CD8-positive, alpha-beta memory T cell (primary cell): ENCODE results near the gene GMDS. TPM values are rescaled to one million over a fixed set of nuclear protein-coding genes. Genes with fewer than 3 reads are reported as not detected.

Source experiments
- CTCF ChIA-PET: fragments of 350-600 bp; sonication (Branson Sonifier 250); formaldehyde crosslinking; loops from one replicate; lab custom pipeline; 2021; ENCODE audit warnings: antibody characterized with exemption; lab: Charles Lee
- POLR2A ChIA-PET: fragments of 350-600 bp; sonication (Branson Sonifier 250); formaldehyde crosslinking; loops from one replicate; lab custom pipeline; 2021; ENCODE audit warnings: antibody characterized with exemption; lab: Charles Lee
- DNase-seq, 5 donors: peaks; one replicate each; pipeline versions ENCODE4 v3.0.0 to v3.0.0-alpha.2; 2020 to 2022; ENCODE audit warnings: mixed read lengths in 1 of 5
- H3K27ac ChIP-seq: one replicate; pipeline ENCODE4 v1.7.0; 2013; ENCODE audit warnings: low read depth, mild to moderate bottlenecking, low read length, moderate library complexity
- H3K27me3 ChIP-seq: 2 replicates; pipeline ENCODE4 v1.7.0; 2013; ENCODE audit warnings: low read length, mild to moderate bottlenecking; ENCODE audit not compliant: insufficient read depth, poor library complexity, severe bottlenecking
- H3K36me3 ChIP-seq: 2 replicates; pipeline ENCODE4 v1.7.0; 2013; ENCODE audit warnings: mild to moderate bottlenecking, low read length, moderate library complexity; ENCODE audit not compliant: insufficient read depth
- H3K4me1 ChIP-seq: 2 replicates; pipeline ENCODE4 v1.7.0; 2013; ENCODE audit warnings: mild to moderate bottlenecking, low read length, moderate library complexity; ENCODE audit not compliant: insufficient read depth
- H3K4me3 ChIP-seq: 2 replicates; pipeline ENCODE4 v1.7.0; 2013; ENCODE audit warnings: mild to moderate bottlenecking, low read length
- H3K9me3 ChIP-seq: 2 replicates; pipeline ENCODE4 v1.7.0; 2013; ENCODE audit warnings: mild to moderate bottlenecking, low read length
- H3K27ac Mint-ChIP-seq, 8 donors: one replicate each; pipeline ENCODE4 v1.8.0; 2020 to 2021; ENCODE audit warnings: mixed read lengths in 8 of 8, mild to moderate bottlenecking in 6 of 8, inconsistent platforms in 3 of 8, moderate library complexity in 3 of 8
- H3K27me3 Mint-ChIP-seq, 2 donors: one replicate each; pipeline ENCODE4 v1.8.0; 2020 to 2021; ENCODE audit warnings: mixed read lengths in 2 of 2, mild to moderate bottlenecking in 1 of 2, moderate library complexity in 1 of 2
- H3K36me3 Mint-ChIP-seq, 3 donors: one replicate each; pipeline ENCODE4 v1.8.0; 2020 to 2021; ENCODE audit warnings: mixed read lengths in 3 of 3, inconsistent platforms in 1 of 3, mild to moderate bottlenecking in 1 of 3
- H3K4me1 Mint-ChIP-seq, 3 donors: one replicate each; pipeline ENCODE4 v1.8.0; 2020 to 2021; ENCODE audit warnings: mixed read lengths in 3 of 3, inconsistent platforms in 1 of 3, mild to moderate bottlenecking in 1 of 3
- H3K4me3 Mint-ChIP-seq, 7 donors: one replicate each; pipeline ENCODE4 v1.8.0; 2020 to 2021; ENCODE audit warnings: mixed read lengths in 7 of 7, mild to moderate bottlenecking in 6 of 7, moderate library complexity in 4 of 7, inconsistent platforms in 2 of 7
- H3K9me3 Mint-ChIP-seq, 5 donors: one replicate each; pipeline ENCODE4 v1.8.0; 2020 to 2022; ENCODE audit warnings: mixed read lengths in 5 of 5, mild to moderate bottlenecking in 3 of 5, moderate library complexity in 2 of 5, inconsistent platforms in 1 of 5
- polyA plus RNA-seq: library from polyadenylated mRNA; unstranded; fragments of 300-500 nt; fragmentation: Illumina TruSeq; gene quantifications from one replicate; pipeline ENCODE4 v1.2.3, GENCODE V29; 2021
- total RNA-seq, 2 experiments: library from RNA; stranded (reverse); gene quantifications; one replicate each; pipeline ENCODE4 v1.2.3, GENCODE V29; 2021

GMDS gene
- total and polyA plus RNA-seq, 3 experiments from 2014 or later: 16.4 to 33.4 (median 28.6) TPM

DNA sequence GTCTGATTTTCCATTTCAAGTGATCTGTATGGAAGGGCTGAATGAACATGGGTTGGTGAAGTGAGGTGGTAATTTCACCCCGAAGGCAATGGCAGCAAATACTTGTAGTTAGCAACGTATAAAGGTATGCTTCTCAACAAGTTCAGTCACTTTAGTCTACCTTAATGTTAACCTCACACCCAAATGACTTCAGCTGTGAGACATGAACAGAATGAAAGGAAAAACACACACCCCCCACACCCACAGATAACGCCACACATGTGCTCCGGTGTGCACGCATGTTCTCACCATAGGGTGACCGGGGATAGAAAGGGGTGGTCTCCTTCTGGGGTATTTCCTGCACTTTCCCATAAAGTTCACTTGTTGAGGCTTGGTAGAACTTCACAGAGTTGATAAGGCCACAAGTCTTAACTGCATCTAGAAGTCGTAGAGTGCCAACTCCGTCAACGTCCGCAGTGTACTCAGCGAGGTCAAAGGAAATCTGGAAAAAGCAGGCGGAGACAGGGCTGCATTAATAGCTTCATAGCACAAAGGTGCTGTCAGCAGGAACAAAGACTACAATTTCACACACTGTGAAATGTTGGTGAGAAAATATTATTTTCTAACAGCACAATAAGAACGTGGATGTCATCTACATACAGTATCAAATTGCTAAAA, 284.8 kb downstream of the GMDS start:
- Histone ChIP-seq H3K36me3 (no peaks in the 10 kb centered on the region), H3K9me3 (no peaks in the 10 kb centered on the region), H3K4me1 (no peaks in the 10 kb centered on the region), H3K4me3 (no peak overlapping the region), H3K27ac (no peak overlapping the region), H3K27me3 (no peaks in the 10 kb centered on the region)
- Mint-ChIP-seq H3K36me3 (peaks cover 13 to 19% (median 17%) of the 10 kb centered on the region in 3 donors), H3K9me3 (peaks cover 0 to 3% (median 0%) of the 10 kb centered on the region in 5 donors), H3K4me1 (no peaks in the 10 kb centered on the region), H3K27ac (no peak overlapping the region), H3K27me3 (no peaks in the 10 kb centered on the region), H3K4me3 (no peak overlapping the region)
- POLR2A ChIA-PET: no interaction called here
- CTCF ChIA-PET: no interaction called here
- no peak for DNase-seq

DNA sequence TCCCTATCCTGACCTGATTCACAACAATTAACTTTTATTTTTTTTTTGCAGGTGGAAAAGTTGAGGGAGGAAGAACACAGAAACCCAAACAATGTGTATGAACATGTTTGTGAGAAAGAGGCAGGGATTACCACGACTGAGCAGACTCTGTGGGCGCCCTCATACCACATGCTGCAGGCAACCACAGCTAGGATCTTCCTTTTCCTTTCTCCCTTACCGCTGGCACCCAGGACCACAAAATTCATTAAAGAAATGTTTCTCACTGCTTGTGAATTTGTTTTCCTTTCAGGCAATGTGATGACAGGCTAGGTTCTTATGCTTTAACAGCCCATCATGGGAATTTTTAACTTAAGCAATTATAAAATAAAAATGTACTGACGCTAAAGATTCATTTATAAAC, 287.1 kb downstream of the GMDS start:
- H3K27me3 Mint-ChIP-seq: no peaks in the 10 kb centered on the region
- no peaks in the 10 kb centered on the region for H3K27me3 ChIP-seq
- H3K4me1 Mint-ChIP-seq: no peaks in the 10 kb centered on the region
- no peaks in the 10 kb centered on the region for H3K9me3 Mint-ChIP-seq
- DNase-seq: no peak
- no peak overlapping the region for H3K4me3 Mint-ChIP-seq
- no peaks in the 10 kb centered on the region for H3K4me1 ChIP-seq
- H3K36me3 Mint-ChIP-seq: peaks cover 6 to 21% (median 11%) of the 10 kb centered on the region in 3 donors
- ChIA-PET POLR2A (no interaction called here), CTCF (interaction anchor here (0.9 kb wide), 1 partner anchor 15 kb away, joined by 3 read pairs; no protein-coding TSS in a partner anchor)
- H3K27ac ChIP-seq: no peak overlapping the region
- no peaks in the 10 kb centered on the region for H3K9me3 ChIP-seq
- H3K27ac Mint-ChIP-seq: peak overlapping the region in 1 of 8 donors; percentile 41
- H3K4me3 ChIP-seq: no peak overlapping the region
- no peaks in the 10 kb centered on the region for H3K36me3 ChIP-seq

DNA sequence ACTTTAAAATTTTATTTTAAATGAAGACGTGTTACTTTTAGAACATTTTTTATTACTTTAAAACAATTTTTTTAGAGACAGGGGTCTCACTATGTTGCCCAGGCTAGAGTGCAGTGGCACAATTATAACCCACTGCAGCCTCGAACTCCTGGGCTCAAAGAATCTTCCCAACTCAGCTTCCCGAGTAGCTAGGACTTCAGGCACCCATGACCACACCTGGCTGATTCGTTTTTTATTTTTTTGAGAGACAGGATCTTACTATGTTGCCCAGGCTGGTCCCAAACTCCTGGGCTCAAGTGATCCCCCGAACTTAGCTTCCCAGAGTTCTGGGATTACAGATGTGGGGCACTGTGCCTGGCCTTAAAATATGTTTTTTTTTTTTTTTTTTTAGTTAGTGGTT, 287.7 kb downstream of the GMDS start:
- Mint-ChIP-seq H3K4me3 (no peak overlapping the region), H3K27ac (no peak overlapping the region), H3K9me3 (no peaks in the 10 kb centered on the region), H3K4me1 (no peaks in the 10 kb centered on the region), H3K36me3 (peaks cover 9 to 25% (median 11%) of the 10 kb centered on the region in 3 donors), H3K27me3 (no peaks in the 10 kb centered on the region)
- H3K9me3 ChIP-seq: no peaks in the 10 kb centered on the region
- CTCF ChIA-PET: interaction anchor here (0.9 kb wide), 1 partner anchor 15 kb away, joined by 3 read pairs; no protein-coding TSS in a partner anchor
- no peak for DNase-seq
- H3K27ac ChIP-seq: no peak overlapping the region
- POLR2A ChIA-PET: no interaction called here
- no peaks in the 10 kb centered on the region for H3K36me3 ChIP-seq
- H3K4me3 ChIP-seq: no peak overlapping the region
- no peaks in the 10 kb centered on the region for H3K4me1 ChIP-seq
- no peaks in the 10 kb centered on the region for H3K27me3 ChIP-seq

DNA sequence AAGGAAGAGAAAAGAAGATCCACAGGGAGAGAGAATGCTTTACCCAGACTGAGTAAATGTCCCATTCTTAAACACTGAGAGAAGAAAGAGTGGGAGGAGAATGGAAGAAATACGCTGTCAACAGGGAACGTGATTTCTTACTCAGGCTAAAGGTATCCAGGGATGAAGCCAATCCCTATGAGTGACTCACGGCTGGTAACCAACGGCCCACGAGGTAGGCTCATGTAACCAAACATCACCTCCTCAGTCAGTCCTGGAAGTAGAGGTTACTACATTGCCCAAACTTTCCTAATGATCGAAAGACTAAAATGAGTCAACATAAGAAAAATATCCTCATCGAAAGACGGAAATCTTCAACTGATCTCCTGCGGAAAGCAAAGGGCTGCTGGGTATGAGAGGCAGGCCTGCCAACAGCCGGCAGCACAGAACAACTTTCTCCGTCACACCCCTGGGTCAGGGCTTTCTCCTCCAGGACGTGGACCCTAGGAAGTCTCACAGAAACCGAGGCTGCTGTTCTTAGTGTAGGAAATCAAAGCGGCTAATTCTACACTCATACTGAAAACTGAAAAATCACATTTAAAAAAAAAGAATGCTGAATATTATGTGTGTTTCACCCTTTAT, 292.6 kb downstream of the GMDS start:
- Mint-ChIP-seq H3K9me3 (no peaks in the 10 kb centered on the region), H3K4me3 (no peak overlapping the region), H3K4me1 (no peaks in the 10 kb centered on the region), H3K36me3 (peaks cover 6 to 26% (median 26%) of the 10 kb centered on the region in 3 donors), H3K27me3 (no peaks in the 10 kb centered on the region), H3K27ac (no peak overlapping the region)
- H3K4me3 ChIP-seq: no peak overlapping the region
- H3K27ac ChIP-seq: no peak overlapping the region
- no peaks in the 10 kb centered on the region for H3K36me3 ChIP-seq
- no peaks in the 10 kb centered on the region for H3K27me3 ChIP-seq
- no peaks in the 10 kb centered on the region for H3K9me3 ChIP-seq
- no peak for DNase-seq
- ChIA-PET POLR2A (no interaction called here), CTCF (no interaction called here)
- H3K4me1 ChIP-seq: no peaks in the 10 kb centered on the region

DNA sequence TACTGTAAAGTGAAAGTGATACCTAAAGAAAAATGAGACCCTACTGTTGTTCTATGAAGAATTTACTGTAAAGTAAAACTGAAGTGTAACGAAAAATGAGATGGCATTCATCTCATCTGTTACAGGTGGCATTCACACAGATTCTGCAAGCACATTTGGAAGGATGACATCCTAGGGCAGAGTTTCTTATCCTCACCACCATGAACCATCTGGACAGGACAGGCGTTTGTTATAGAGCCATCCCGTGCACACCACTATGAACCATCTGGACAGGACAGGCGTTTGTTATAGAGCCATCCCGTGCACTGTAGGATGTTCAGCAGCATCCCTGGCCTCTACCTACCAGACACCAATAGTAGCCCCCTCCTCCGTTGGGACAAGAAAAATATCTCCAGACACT, 294.8 kb downstream of the GMDS start:
- H3K27ac ChIP-seq: no peak overlapping the region
- H3K27me3 ChIP-seq: no peaks in the 10 kb centered on the region
- no peak for DNase-seq
- H3K27ac Mint-ChIP-seq: no peak overlapping the region
- POLR2A ChIA-PET: no interaction called here
- H3K4me3 Mint-ChIP-seq: no peak overlapping the region
- no peak overlapping the region for H3K4me3 ChIP-seq
- H3K36me3 Mint-ChIP-seq: peaks cover 11 to 40% (median 26%) of the 10 kb centered on the region in 3 donors
- H3K4me1 Mint-ChIP-seq: peaks cover 0 to 1% (median under 1%) of the 10 kb centered on the region in 3 donors
- no peaks in the 10 kb centered on the region for H3K4me1 ChIP-seq
- CTCF ChIA-PET: no interaction called here
- H3K9me3 Mint-ChIP-seq: no peaks in the 10 kb centered on the region
- H3K9me3 ChIP-seq: no peaks in the 10 kb centered on the region
- H3K27me3 Mint-ChIP-seq: no peaks in the 10 kb centered on the region
- H3K36me3 ChIP-seq: no peaks in the 10 kb centered on the region

DNA sequence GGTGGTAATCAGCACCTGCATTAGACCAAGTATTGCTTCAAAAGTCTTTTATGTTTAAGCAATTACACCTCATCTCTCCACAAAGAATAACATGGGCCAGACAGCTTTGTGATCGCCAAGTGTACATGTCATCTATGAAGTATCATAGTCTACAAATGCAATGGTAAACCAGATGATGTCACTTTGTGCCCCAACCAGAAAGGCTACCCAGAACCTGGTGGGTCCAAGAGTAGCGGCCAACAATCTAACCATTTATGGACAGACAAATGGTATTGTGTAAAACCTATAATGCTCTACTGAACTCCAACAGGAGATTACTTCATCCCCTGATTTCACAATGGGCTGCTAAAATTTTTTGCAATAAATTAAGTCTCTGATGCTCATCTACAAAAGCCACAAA, 295.9 kb downstream of the GMDS start:
- Histone ChIP-seq H3K36me3 (no peaks in the 10 kb centered on the region), H3K4me3 (no peak overlapping the region), H3K9me3 (no peaks in the 10 kb centered on the region), H3K27ac (no peak overlapping the region), H3K4me1 (no peaks in the 10 kb centered on the region), H3K27me3 (no peaks in the 10 kb centered on the region)
- no peaks in the 10 kb centered on the region for H3K27me3 Mint-ChIP-seq
- H3K4me1 Mint-ChIP-seq: peaks cover 0 to 6% (median 3%) of the 10 kb centered on the region in 3 donors
- peaks cover 11 to 48% (median 27%) of the 10 kb centered on the region in 3 donors for H3K36me3 Mint-ChIP-seq
- no peak for DNase-seq
- POLR2A ChIA-PET: no interaction called here
- H3K27ac Mint-ChIP-seq: no peak overlapping the region
- no peaks in the 10 kb centered on the region for H3K9me3 Mint-ChIP-seq
- CTCF ChIA-PET: no interaction called here
- H3K4me3 Mint-ChIP-seq: no peak overlapping the region

DNA sequence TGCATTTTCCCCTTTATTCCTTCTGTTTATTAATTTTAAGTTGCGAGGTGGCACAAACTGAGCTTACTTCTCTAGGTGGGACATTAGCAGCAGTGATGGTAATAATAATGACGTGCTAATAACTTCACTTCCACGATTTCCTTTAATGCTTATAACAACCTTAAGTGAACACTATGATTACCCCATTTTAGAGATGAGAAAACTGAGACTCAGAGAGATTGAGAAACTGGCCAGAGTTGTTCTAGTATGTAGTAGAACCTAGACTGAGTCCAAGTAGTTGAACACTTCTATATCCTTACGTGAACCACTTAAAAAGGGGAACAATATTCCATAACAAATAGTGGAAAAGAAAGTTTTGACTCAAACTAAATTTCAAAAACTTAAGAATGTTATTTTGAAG, 297.5 kb downstream of the GMDS start:
- no peak for DNase-seq
- H3K4me1 Mint-ChIP-seq: peaks cover 0 to 6% (median 3%) of the 10 kb centered on the region in 3 donors
- H3K4me1 ChIP-seq: no peaks in the 10 kb centered on the region
- H3K27ac ChIP-seq: no peak overlapping the region
- POLR2A ChIA-PET: no interaction called here
- H3K27ac Mint-ChIP-seq: no peak overlapping the region
- no peaks in the 10 kb centered on the region for H3K36me3 ChIP-seq
- CTCF ChIA-PET: no interaction called here
- no peak overlapping the region for H3K4me3 Mint-ChIP-seq
- H3K4me3 ChIP-seq: no peak overlapping the region
- H3K27me3 Mint-ChIP-seq: no peaks in the 10 kb centered on the region
- no peaks in the 10 kb centered on the region for H3K9me3 ChIP-seq
- H3K9me3 Mint-ChIP-seq: no peaks in the 10 kb centered on the region
- H3K36me3 Mint-ChIP-seq: peaks cover 11 to 47% (median 21%) of the 10 kb centered on the region in 3 donors
- no peaks in the 10 kb centered on the region for H3K27me3 ChIP-seq

DNA sequence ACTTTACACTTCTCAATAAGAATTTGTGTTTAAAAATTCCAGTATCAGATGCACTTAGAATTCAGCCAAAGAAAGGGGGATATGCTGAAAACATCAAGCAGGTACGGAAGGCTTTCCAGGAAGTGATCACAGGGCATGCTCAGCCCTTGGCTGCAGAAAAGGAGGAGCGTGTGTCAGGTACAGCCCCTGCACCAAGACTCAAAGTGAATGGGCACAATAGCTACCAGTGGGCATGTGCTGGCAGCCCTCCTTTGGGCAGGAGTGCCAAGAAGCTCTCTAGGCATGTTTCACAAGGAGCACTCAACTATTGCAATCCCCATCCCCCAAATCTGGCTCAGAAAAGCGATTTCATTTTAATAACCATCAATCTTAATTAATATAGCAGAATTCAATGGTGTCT, 298.8 kb downstream of the GMDS start:
- no peaks in the 10 kb centered on the region for H3K27me3 ChIP-seq
- H3K9me3 ChIP-seq: no peaks in the 10 kb centered on the region
- Mint-ChIP-seq H3K36me3 (peaks cover 6 to 40% (median 11%) of the 10 kb centered on the region in 3 donors), H3K4me1 (peaks cover 0 to 6% (median 3%) of the 10 kb centered on the region in 3 donors), H3K9me3 (no peaks in the 10 kb centered on the region), H3K27ac (no peak overlapping the region), H3K27me3 (no peaks in the 10 kb centered on the region), H3K4me3 (no peak overlapping the region)
- no peaks in the 10 kb centered on the region for H3K4me1 ChIP-seq
- H3K4me3 ChIP-seq: no peak overlapping the region
- DNase-seq: no peak
- H3K27ac ChIP-seq: no peak overlapping the region
- ChIA-PET CTCF (no interaction called here), POLR2A (no interaction called here)
- H3K36me3 ChIP-seq: no peaks in the 10 kb centered on the region
